Heart left ventricle (tissue), 16 donors: ENCODE measurements around the gene CPNE5. TPM values are rescaled to one million over a fixed set of nuclear protein-coding genes. Genes with fewer than 3 reads are reported as not detected.

Experiments used
- ATAC-seq, 4 donors: fragments of 200-7000 bp; cut with Tn5 transposase; one replicate each; pipeline ENCODE4 v1.9.1; 2020 to 2022; ENCODE audit warnings: moderate library complexity in 4 of 4, mild to moderate bottlenecking in 3 of 4, moderate number of reproducible peaks in 1 of 4
- DNase-seq, 5 donors: peaks; one replicate each; pipeline ENCODE4 v3.0.0-alpha.2; 2020
- H3K27ac ChIP-seq, 12 donors: fragments of 200-600 bp; sonication (generic) in 4 of 12; one replicate each; pipeline versions ENCODE4 v1.5.0 to v1.8.0; 2016 to 2022; ENCODE audit warnings: mild to moderate bottlenecking in 2 of 12
- H3K27me3 ChIP-seq, 9 donors: fragments of 200-600 bp; sonication (generic) in 2 of 9; one replicate each; pipeline versions ENCODE4 v1.5.1 to v1.8.0; 2016 to 2022; ENCODE audit warnings: mild to moderate bottlenecking in 3 of 9
- H3K36me3 ChIP-seq, 9 donors: fragments of 200-600 bp; sonication (generic) in 2 of 9; one replicate each; pipeline versions ENCODE4 v1.5.0 to v1.8.0; 2018 to 2022; ENCODE audit warnings: mild to moderate bottlenecking in 2 of 9
- H3K4me1 ChIP-seq, 12 donors: fragments of 200-600 bp; sonication (generic) in 4 of 12; one replicate each; pipeline versions ENCODE4 v1.5.0 to v1.8.0; 2016 to 2022; ENCODE audit warnings: mild to moderate bottlenecking in 3 of 12
- H3K4me3 ChIP-seq, 12 donors: fragments of 200-600 bp; sonication (generic) in 4 of 12; one replicate each; pipeline versions ENCODE4 v1.5.0 to v1.8.0; 2017 to 2022; ENCODE audit warnings: mild to moderate bottlenecking in 9 of 12, moderate library complexity in 4 of 12
- H3K9me3 ChIP-seq, 12 donors: fragments of 200-600 bp; sonication (generic) in 4 of 12; one replicate each; pipeline versions ENCODE4 v1.5.0 to v1.8.0; 2016 to 2022; ENCODE audit warnings: mild to moderate bottlenecking in 1 of 12
- CTCF ChIP-seq, 12 donors: fragments of 200-600 bp; sonication (generic) in 4 of 12; IDR thresholded peaks; one replicate each; pipeline versions ENCODE4 v1.5.0 to v1.8.0; 2018 to 2022; ENCODE audit warnings: antibody characterized with exemption in 12 of 12, mild to moderate bottlenecking in 5 of 12
- POLR2A ChIP-seq, 2 donors: fragments of 450-650 bp; IDR thresholded peaks; one replicate each; pipeline ENCODE4 v1.6.1; 2017; ENCODE audit warnings: antibody characterized with exemption in 2 of 2, mild to moderate bottlenecking in 2 of 2, moderate library complexity in 2 of 2
- WGBS, 4 donors: extraction: QIAGEN DNeasy Blood & Tissue Kit in 2 of 4; methylation state at CpG; one replicate each; pipeline versions ENCODE4 v1.1.5 to v1.1.7; 2013 to 2018; 5-methylcytosine and 5-hydroxymethylcytosine counted together
- intact Hi-C, 10 donors: fragments of 100-400 bp; cut with DNase I; formaldehyde crosslinking; loops; one replicate each; pipeline versions ENCODE4 v1.11.1 to v1.14.2; 2022
- polyA plus RNA-seq, 2 donors: library from polyadenylated mRNA; stranded (reverse); fragments of 200-250 nt; gene quantifications; one replicate each; pipeline ENCODE4 v1.2.3, GENCODE V29; 2013
- total RNA-seq, 9 donors: library from RNA; depleted of rRNA in 2 of 9; stranded (reverse); fragments of >200 nt in 2 of 9; fragmentation: NEBNext Ultra II Directional in 3 of 9; extraction: Animal tissue kit (Norgen Biotek cat#: 25700) in 3 of 9; gene quantifications; one replicate each; pipeline versions ENCODE4 v1.1.0 to v1.2.4, GENCODE V29; 2016 to 2023
- donor health status: ischemic (EF 13 %, LVEDD 7.1; RV severe dilation, severe dysfunction).
- donor health status: healthy with polysubstance abuse.
- donor health status: DM: no; HTN: yes; CAD: no.
- donor health status: DM: no; HTN: no; CAD: no.
- donor health status: ischemic (EF 25% LVEDD 6.9; RV normal size, moderate dysfunction).
- donor health status: ischemic (EF 25% LVEDD 5.7; RV mildly dilated, moderate dysfunction).
- donor health status: healthy.
- donor health status: DM: yes; HTN: yes; CAD: no.
- donor health status: ischemic (EF 35%, LVEDD 5.7; RV mildly dilated, moderate dysfunction).
- donor health status: nonischemic (EF 11% LVEDD 7.7; RV severe dilation, severe dysfunction).
- donor health status: DM: yes; HTN: yes; CAD: no.
- donor health status: PGD.
- donor health status: ischemic (EF 29% LVEDD 5.4; RV normal size, mild dysfunction).
- donor health status: nonischemic (EF 23%, LVEDD 6.1; RV moderate dilation, normal function).

The CPNE5 gene
- total and polyA plus RNA-seq, 11 donors, result 4.0 to 111 (median 13.4) TPM

- H3K36me3 ChIP-seq, result peaks cover 0 to 5% (median 0%) of the 10 kb centered on the region in 9 donors
- no peaks in the 10 kb centered on the region for H3K27me3 ChIP-seq
- DNase-seq (no peak), ATAC-seq (peak in 3 of 4 donors; percentile 13 to 29 (median 21))
- 61 to 70% (median 67%) methylated on average over 19 of the region's 19 CpGs for WGBS, 4 donors
- intact Hi-C loops, result loop anchor here in 7 of 10 donors (5.0 to 10.0 kb wide), 6 partner anchors 71 to 333 kb away; no protein-coding TSS in a partner anchor
- peaks cover 0 to under 1% (median 0%) of the 10 kb centered on the region in 12 donors for H3K9me3 ChIP-seq
- peak overlapping the region in 2 of 12 donors; percentile 25 to 62 for H3K27ac ChIP-seq
- H3K4me3 ChIP-seq, result no peak overlapping the region
- TF ChIP-seq POLR2A (IDR thresholded peaks at IDR 0.05) (no peak), CTCF (IDR thresholded peaks at IDR 0.05) (no peak)
- peaks cover 0 to 75% (median 5%) of the 10 kb centered on the region in 12 donors for H3K4me1 ChIP-seq
Observed at GRCh38 chr6:36755435-36756348, 83.6 kb downstream of the CPNE5 start.

DNA sequence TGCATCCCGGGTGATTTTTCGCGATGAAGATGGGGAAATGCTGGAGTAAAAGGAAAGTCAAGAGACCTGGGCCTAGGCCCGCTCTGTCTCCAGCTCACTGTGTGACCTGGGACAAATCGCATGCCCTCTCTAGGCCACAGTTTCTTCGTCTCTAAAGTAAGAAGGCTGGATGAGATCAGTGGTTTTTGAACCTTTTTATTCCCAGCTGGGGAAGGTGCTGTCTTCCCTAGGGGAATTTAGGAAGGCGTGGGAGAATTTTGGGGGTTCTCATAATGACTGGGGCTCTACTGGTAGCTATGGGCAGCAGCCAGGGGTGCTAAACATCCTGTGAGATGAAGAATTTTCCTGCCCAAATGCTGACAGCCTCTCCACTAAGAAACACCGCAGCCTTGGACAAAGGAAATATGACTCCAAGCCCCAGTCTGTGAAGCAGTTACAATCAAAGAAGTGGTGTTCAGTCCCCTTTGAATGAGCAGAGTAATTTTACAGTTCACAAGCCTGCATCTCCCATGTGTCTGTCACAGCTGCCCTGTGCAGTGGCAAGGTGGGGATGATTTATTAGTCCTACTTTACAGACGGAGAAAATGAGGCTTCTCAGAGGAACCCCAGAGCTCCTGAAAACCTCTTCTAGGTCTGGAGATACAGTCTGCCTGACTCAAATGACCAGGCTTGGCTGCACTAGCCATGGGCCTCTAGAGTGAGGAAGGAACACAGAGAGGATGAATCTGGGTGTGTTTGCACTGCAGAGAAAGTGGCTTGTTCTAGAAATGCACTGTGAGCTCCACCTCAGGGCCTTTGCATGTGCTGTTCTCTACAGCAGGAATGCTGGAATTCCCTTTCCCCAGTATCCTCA is 84.4 kb downstream of the CPNE5 start:
- Histone ChIP-seq H3K36me3 (peaks cover 0 to 13% (median 0%) of the 10 kb centered on the region in 9 donors), H3K27me3 (no peaks in the 10 kb centered on the region), H3K9me3 (peaks cover 0 to 10% (median 0%) of the 10 kb centered on the region in 12 donors), H3K4me1 (peaks cover 0 to 75% (median 5%) of the 10 kb centered on the region in 12 donors), H3K4me3 (no peak overlapping the region), H3K27ac (peak overlapping the region in 1 of 12 donors; percentile 62)
- DNase-seq (no peak), ATAC-seq (no peak)
- TF ChIP-seq CTCF (IDR thresholded peaks at IDR 0.05), result no peak
- TF ChIP-seq POLR2A (IDR thresholded peaks at IDR 0.05), result no peak
- WGBS, 4 donors, result 93 to 95% (median 93%) methylated on average over 9 of the region's 9 CpGs
- intact Hi-C loops, result loop anchor here in 7 of 10 donors (5.0 to 10.0 kb wide), 6 partner anchors 70 to 333 kb away; no protein-coding TSS in a partner anchor

GRCh38 chr6:36753671-36754405 is 85.4 kb downstream of the CPNE5 start:
- Histone ChIP-seq H3K27me3 (no peaks in the 10 kb centered on the region), H3K27ac (no peak overlapping the region), H3K36me3 (peaks cover 0 to 13% (median 0%) of the 10 kb centered on the region in 9 donors), H3K9me3 (peaks cover 0 to 19% (median 0%) of the 10 kb centered on the region in 12 donors), H3K4me1 (peaks cover 0 to 69% (median 2%) of the 10 kb centered on the region in 12 donors), H3K4me3 (no peak overlapping the region)
- no peak for ATAC-seq
- intact Hi-C loops, result loop anchor here in 4 of 10 donors (2.0 to 10.0 kb wide), 3 partner anchors 63 to 329 kb away; no protein-coding TSS in a partner anchor
- DNase-seq, result no peak
- 86 to 94% (median 94%) methylated on average over 7 of the region's 7 CpGs for WGBS, 4 donors
- TF ChIP-seq POLR2A (IDR thresholded peaks at IDR 0.05) (no peak), CTCF (IDR thresholded peaks at IDR 0.05) (no peak)
